IMR-90 (cell line): Measurements from ENCODE around the gene CELF5. TPM values are rescaled to one million over a fixed set of nuclear protein-coding genes. Genes with fewer than 3 reads are reported as not detected.

Source experiments
- ATAC-seq: fragments of 200-7000 bp; cut with Tn5 transposase; 2 replicates; pipeline ENCODE4 v1.9.1; 2020; ENCODE audit warnings: low read depth, mild to moderate bottlenecking, moderate library complexity
- BruUV-seq: library from RNA; stranded (reverse); fragments of 400-500 nt; replicated peaks from 2 replicates; lab custom pipeline; 2021; lab: Mats Ljungman, UMichigan
- CTCF ChIA-PET: fragments of 300-600 bp; formaldehyde crosslinking; extraction: SDS; loops from one replicate; lab custom pipeline; 2021; ENCODE audit warnings: antibody characterized with exemption; lab: Yijun Ruan, JAX
- POLR2A ChIA-PET: fragments of 300-600 bp; sonication (Branson Sonifier 250); formaldehyde crosslinking; loops from one replicate; lab custom pipeline; 2022; ENCODE audit warnings: antibody characterized with exemption; ENCODE audit not compliant: unreplicated experiment; lab: Charles Lee
- DNase-seq: peaks from one replicate; pipeline ENCODE4 v3.0.0; 2013
- H2AFZ ChIP-seq: replicated peaks from 2 replicates; pipeline ENCODE3; 2013; ENCODE audit warnings: low read length, mild to moderate bottlenecking; ENCODE audit not compliant: poor library complexity
- H2AK5ac ChIP-seq: 2 replicates; pipeline ENCODE4 v1.6.1; 2013; ENCODE audit warnings: low read depth, low read length, inconsistent platforms
- H2AK9ac ChIP-seq: replicated peaks from 2 replicates; pipeline ENCODE3; 2013; ENCODE audit warnings: mild to moderate bottlenecking, low read depth, low read length, moderate library complexity; ENCODE audit not compliant: poor library complexity
- H2BK120ac ChIP-seq: 2 replicates; pipeline ENCODE4 v1.6.1; 2013; ENCODE audit warnings: low read depth, low read length, inconsistent platforms
- H2BK15ac ChIP-seq: 3 replicates; pipeline ENCODE4 v1.6.1; 2013; ENCODE audit warnings: low read depth, low read length, inconsistent platforms
- H2BK20ac ChIP-seq: 2 replicates; pipeline ENCODE4 v1.6.1; 2013; ENCODE audit warnings: low read depth, mild to moderate bottlenecking, inconsistent platforms, low read length, moderate library complexity
- H2BK5ac ChIP-seq: 2 replicates; pipeline ENCODE4 v1.6.1; 2013; ENCODE audit warnings: mild to moderate bottlenecking, low read depth, low read length, inconsistent platforms; ENCODE audit not compliant: poor library complexity, severe bottlenecking
- H3K14ac ChIP-seq: replicated peaks from 2 replicates; pipeline ENCODE4 v1.6.1; 2013; ENCODE audit warnings: low read depth, low read length, inconsistent platforms
- H3K18ac ChIP-seq: 2 replicates; pipeline ENCODE4 v1.6.1; 2013; ENCODE audit warnings: low read depth, low read length, control low read depth
- H3K23ac ChIP-seq: 2 replicates; pipeline ENCODE4 v1.6.1; 2013; ENCODE audit warnings: low read depth, low read length, inconsistent platforms
- H3K27ac ChIP-seq: 2 replicates; pipeline ENCODE4 v1.5.1; 2013; ENCODE audit warnings: mild to moderate bottlenecking, control low read depth, low read length; ENCODE audit not compliant: insufficient read depth
- H3K27me3 ChIP-seq: 2 replicates; pipeline ENCODE4 v1.6.1; 2013; ENCODE audit warnings: low read length; ENCODE audit not compliant: control insufficient read depth, insufficient read depth
- H3K36me3 ChIP-seq: 2 replicates; pipeline ENCODE4 v1.6.1; 2013; ENCODE audit warnings: low read length, mixed read lengths; ENCODE audit not compliant: control insufficient read depth, insufficient read depth
- H3K4ac ChIP-seq: 2 replicates; pipeline ENCODE4 v1.6.1; 2013; ENCODE audit warnings: low read depth, low read length, inconsistent platforms
- H3K4me1 ChIP-seq: 2 replicates; pipeline ENCODE4 v1.6.1; 2013; ENCODE audit warnings: low read length, mixed read lengths; ENCODE audit not compliant: control insufficient read depth, insufficient read depth
- H3K4me2 ChIP-seq: 2 replicates; pipeline ENCODE4 v1.6.1; 2013; ENCODE audit warnings: low read depth, mild to moderate bottlenecking, control low read depth, low read length, moderate library complexity
- H3K4me3 ChIP-seq: 2 replicates; pipeline ENCODE4 v1.5.1; 2013; ENCODE audit warnings: low read depth, mild to moderate bottlenecking, control low read depth, low read length, moderate library complexity; ENCODE audit not compliant: insufficient read depth
- H3K56ac ChIP-seq: 2 replicates; pipeline ENCODE4 v1.6.1; 2013; ENCODE audit warnings: low read length, inconsistent platforms; ENCODE audit not compliant: insufficient read depth; ENCODE audit errors: extremely low read depth
- H3K79me1 ChIP-seq, 2 experiments: 2 replicates each; pipeline ENCODE4 v1.6.1; 2013; ENCODE audit warnings: low read length in 2 of 2, inconsistent platforms in 1 of 2, low read depth in 1 of 2
- H3K9ac ChIP-seq: 2 replicates; pipeline ENCODE4 v1.6.1; 2013; ENCODE audit warnings: low read depth, low read length, control low read depth
- H3K9me1 ChIP-seq: 2 replicates; pipeline ENCODE4 v1.6.1; 2013; ENCODE audit warnings: low read length, inconsistent platforms; ENCODE audit not compliant: insufficient read depth
- H3K9me3 ChIP-seq: 2 replicates; pipeline ENCODE4 v1.6.1; 2013; ENCODE audit warnings: low read length; ENCODE audit not compliant: control insufficient read depth, insufficient read depth
- H4K20me1 ChIP-seq: 2 replicates; pipeline ENCODE4 v1.6.1; 2013; ENCODE audit warnings: low read length, inconsistent platforms; ENCODE audit not compliant: insufficient read depth
- H4K5ac ChIP-seq: 2 replicates; pipeline ENCODE4 v1.6.1; 2013; ENCODE audit warnings: mild to moderate bottlenecking, low read depth, low read length, control low read depth
- H4K8ac ChIP-seq, 2 experiments: 2 replicates each; pipeline ENCODE4 v1.6.1; 2013; ENCODE audit warnings: low read depth in 2 of 2, low read length in 2 of 2, control low read depth in 1 of 2, inconsistent platforms in 1 of 2
- H4K91ac ChIP-seq: 2 replicates; pipeline ENCODE4 v1.6.1; 2013; ENCODE audit warnings: low read depth, low read length, inconsistent platforms; ENCODE audit not compliant: insufficient read depth
- BHLHE40 ChIP-seq: fragments of 150-350 bp; IDR thresholded peaks from 2 replicates; pipeline ENCODE4 v1.6.1; 2016; ENCODE audit warnings: mild to moderate bottlenecking, low read depth, low read length
- CEBPB ChIP-seq: IDR thresholded peaks from 2 replicates; pipeline ENCODE4 v1.6.1; 2012; ENCODE audit warnings: low read depth, low read length, improper control_type of control experiment
- CHD1 ChIP-seq: IDR thresholded peaks from 2 replicates; pipeline ENCODE4 v1.6.1; 2012; ENCODE audit warnings: low read depth, low read length, improper control_type of control experiment
- MAZ ChIP-seq: IDR thresholded peaks from 2 replicates; pipeline ENCODE4 v1.6.1; 2012; ENCODE audit warnings: low read depth, mild to moderate bottlenecking, low read length, improper control_type of control experiment, moderate library complexity, borderline replicate concordance
- MXI1 ChIP-seq: IDR thresholded peaks from 2 replicates; pipeline ENCODE4 v1.6.1; 2012; ENCODE audit warnings: low read depth, mild to moderate bottlenecking, low read length, moderate library complexity, borderline replicate concordance
- NFE2L2 ChIP-seq: fragments of 150-350 bp; IDR thresholded peaks from 2 replicates; pipeline ENCODE4 v1.6.1; 2016; ENCODE audit warnings: low read depth, mild to moderate bottlenecking, low read length
- POLR2A ChIP-seq: IDR thresholded peaks from 2 replicates; pipeline ENCODE4 v1.6.1; 2012; ENCODE audit warnings: mild to moderate bottlenecking, low read depth, low read length
- RAD21 ChIP-seq: IDR thresholded peaks from 2 replicates; pipeline ENCODE4 v1.6.1; 2012; ENCODE audit warnings: low read length, improper control_type of control experiment
- RCOR1 ChIP-seq: IDR thresholded peaks from 2 replicates; pipeline ENCODE4 v1.6.1; 2012; ENCODE audit warnings: mild to moderate bottlenecking, low read length, improper control_type of control experiment; ENCODE audit not compliant: insufficient replicate concordance
- RFX5 ChIP-seq: IDR thresholded peaks from 2 replicates; pipeline ENCODE4 v1.8.0; 2012; ENCODE audit warnings: low read depth, mild to moderate bottlenecking, low read length, moderate library complexity
- SMC3 ChIP-seq: fragments of 150-350 bp; IDR thresholded peaks from 2 replicates; pipeline ENCODE4 v1.6.1; 2016; ENCODE audit warnings: low read depth, mild to moderate bottlenecking, antibody characterized with exemption, low read length, moderate library complexity
- WGBS, 2 experiments: methylation state at CpG; one replicate each; pipeline versions ENCODE4 v1.1.5 to v1.1.7; 2013; ENCODE audit warnings: missing lambda C conversion rate in 2 of 2; ENCODE audit not compliant: insufficient read length in 1 of 2; ENCODE audit errors: extremely low coverage in 2 of 2; 5-methylcytosine and 5-hydroxymethylcytosine counted together
- dilution Hi-C: fragments of 300-500 bp; cut with HindIII; formaldehyde crosslinking; loops from one replicate; pipeline ENCODE4 v1.14.3; 2018; ENCODE audit warnings: low sequenced_read_pairs; ENCODE audit not compliant: unreplicated experiment
- in situ Hi-C: fragments of 300-500 bp; cut with MboI; formaldehyde crosslinking; loops from 3 replicates; pipeline ENCODE4 v1.14.3; 2019; ENCODE audit warnings: low sequenced_read_pairs, inconsistent platforms, mixed read lengths
- intact Hi-C: fragments of 100-400 bp; cut with micrococcal nuclease; formaldehyde crosslinking; loops from 2 replicates; pipeline ENCODE4 v1.10.0; 2022
- polyA plus RNA-seq, 3 experiments: library from polyadenylated mRNA; depleted of rRNA; stranded (reverse); fragments of >200 nt; gene quantifications; 2 replicates each; pipeline ENCODE4 v1.2.3, GENCODE V29; 2012; ENCODE audit warnings: low replicate concordance in 1 of 3
- total RNA-seq: library from RNA; depleted of rRNA; stranded (reverse); fragments of >200 nt; gene quantifications from 2 replicates; pipeline ENCODE4 v1.2.3, GENCODE V29; 2012
- TF ChIP-seq, protein P1 (sequence below): fragments of 150-350 bp; IDR thresholded peaks from 2 replicates; pipeline ENCODE4 v1.6.1; 2017; ENCODE audit warnings: mild to moderate bottlenecking, antibody characterized with exemption, low read length, low read depth

Gene CELF5
- total and polyA plus RNA-seq, 2 of the 4 experiments (the other 2 are of a cell fraction): 0.02 TPM; not detected in 1

DNA sequence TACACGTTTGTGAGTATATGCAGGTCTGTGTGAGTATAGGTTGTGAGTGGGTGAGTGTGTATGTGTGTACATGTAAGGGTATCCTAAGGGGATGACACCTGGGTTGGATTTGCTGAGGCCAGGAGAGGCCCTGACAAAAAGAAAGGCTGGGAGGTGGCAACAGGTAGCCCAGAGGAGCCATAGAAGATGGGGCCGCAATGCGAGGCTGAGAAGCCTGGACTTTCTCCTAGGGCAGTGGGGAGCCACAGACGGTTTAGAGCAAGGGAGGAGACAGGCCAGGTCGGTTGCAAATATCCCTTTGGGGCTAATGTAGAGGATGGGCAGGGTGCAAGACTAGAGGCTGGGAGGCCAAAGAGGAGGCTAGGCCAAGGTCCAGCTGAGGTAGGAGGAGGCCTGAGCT is 54.3 kb downstream of the CELF5 start:
- Histone ChIP-seq H3K27me3 (peaks cover 38% of the 10 kb centered on the region), H3K36me3 (no peaks in the 10 kb centered on the region), H3K4me3 (no peak overlapping the region)

More for the DNA sequence above, 54.3 kb downstream of the CELF5 start:
- Histone ChIP-seq H4K5ac (no peak overlapping the region), H2BK5ac (no peak overlapping the region), H4K20me1 (no peaks in the 10 kb centered on the region; the same call in 1 of the 2 replicates), H3K4ac (no peak overlapping the region), H3K9me3 (no peaks in the 10 kb centered on the region), H3K4me2 (no peak overlapping the region), H3K23ac (no peak overlapping the region), H2AK9ac (no peak overlapping the region), H3K9ac (no peak overlapping the region), H2AFZ (no peak overlapping the region), H3K14ac (no peak overlapping the region), H3K27ac (no peak overlapping the region), H4K91ac (no peak overlapping the region), H3K79me1 (no peaks in the 10 kb centered on the region), H3K18ac (no peak overlapping the region), H2AK5ac (no peak overlapping the region), H2BK15ac (no peak overlapping the region), H3K56ac (no peak overlapping the region), H2BK20ac (no peak overlapping the region), H3K9me1 (0 out of 2 replicates have a peak, but pooled peaks cover 3% of the 10 kb centered on the region), H2BK120ac (no peak overlapping the region), H4K8ac (no peak overlapping the region), H3K4me1 (0 out of 2 replicates have a peak, but pooled peaks cover 2% of the 10 kb centered on the region)
- in situ Hi-C loops: no loop called here
- TF ChIP-seq NFE2L2 (no peak), RCOR1 (no peak), MXI1 (no peak), BHLHE40 (no peak), SMC3 (no peak), CEBPB (no peak), RFX5 (no peak), CHD1 (no peak), RAD21 (no peak), POLR2A (no peak), MAZ (no peak)
- TF ChIP-seq, protein P1, sequence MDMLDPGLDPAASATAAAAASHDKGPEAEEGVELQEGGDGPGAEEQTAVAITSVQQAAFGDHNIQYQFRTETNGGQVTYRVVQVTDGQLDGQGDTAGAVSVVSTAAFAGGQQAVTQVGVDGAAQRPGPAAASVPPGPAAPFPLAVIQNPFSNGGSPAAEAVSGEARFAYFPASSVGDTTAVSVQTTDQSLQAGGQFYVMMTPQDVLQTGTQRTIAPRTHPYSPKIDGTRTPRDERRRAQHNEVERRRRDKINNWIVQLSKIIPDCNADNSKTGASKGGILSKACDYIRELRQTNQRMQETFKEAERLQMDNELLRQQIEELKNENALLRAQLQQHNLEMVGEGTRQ: no peak
- WGBS, 2 experiments: 73% methylated on average over 4 of the region's 5 CpGs; no CpG with 5 or more reads in 1 of the 2 experiments
- ChIA-PET CTCF (interaction anchor here (0.6 kb wide), 1 partner anchor 36 kb away, joined by 3 read pairs; no protein-coding TSS in a partner anchor), POLR2A (no interaction called here)
- dilution Hi-C loops: no loop called here
- no peak for ATAC-seq
- DNase-seq: no peak
- intact Hi-C loops: no loop called here
- BruUV-seq: no TSS peak
